ENCODE data around the gene RHOBTB3. TPM values are rescaled to one million over a fixed set of nuclear protein-coding genes. Genes with fewer than 3 reads are reported as not detected.

Gene RHOBTB3
- total RNA-seq, 2 donors from 2014 or later: 56.2 to 89.9 TPM

DNA sequence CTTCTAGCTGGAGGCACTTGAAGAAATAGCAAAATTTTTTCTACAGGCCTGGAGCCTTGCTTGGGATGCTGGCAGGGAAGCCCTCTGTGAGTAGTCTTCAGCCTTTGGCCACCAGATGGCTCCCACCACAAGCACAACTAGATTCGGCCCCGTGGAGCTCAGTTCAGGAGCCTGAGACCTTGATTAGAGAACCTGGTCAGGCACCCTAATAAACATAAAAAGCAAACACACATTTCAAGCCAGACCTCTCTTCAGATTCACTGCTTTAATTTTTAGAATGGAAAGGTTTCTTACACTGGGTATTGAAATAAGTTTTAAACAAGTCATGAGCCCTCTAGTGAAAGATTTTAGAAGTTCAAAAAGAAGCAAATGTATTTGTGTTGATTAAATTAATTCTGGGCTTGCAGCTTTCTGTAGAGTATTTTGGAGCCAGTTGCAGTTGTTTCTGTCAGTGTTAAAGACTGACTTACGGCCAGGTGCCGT is 50.0 kb downstream of the RHOBTB3 start:
- peak; percentile 78 to 93 for TF ChIP-seq CTCF (IDR thresholded peaks at IDR 0.05)
- no peak overlapping the region for H3K4me3 ChIP-seq

DNA sequence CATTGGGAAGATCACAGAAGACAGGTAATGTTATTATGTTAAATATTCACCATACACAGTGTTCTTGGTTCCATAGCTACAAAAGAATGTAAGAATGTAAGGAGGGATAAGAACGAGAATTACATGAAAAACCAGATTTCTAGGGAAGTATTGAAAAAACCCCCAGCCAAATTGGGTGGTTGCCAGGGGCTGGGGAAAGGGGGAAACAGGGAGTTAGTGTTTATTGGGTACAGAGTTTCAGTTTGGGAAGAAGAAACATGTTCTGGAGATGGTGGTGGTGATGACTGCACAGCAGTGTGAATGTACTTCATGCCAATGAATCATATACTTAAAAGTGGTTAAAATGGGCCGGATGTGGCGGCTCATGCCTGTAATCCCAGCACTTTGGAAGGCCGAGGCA is 51.0 kb downstream of the RHOBTB3 start:
- peaks cover 0 to 24% of the 10 kb centered on the region in 2 donors for H3K4me1 ChIP-seq
- TF ChIP-seq CTCF (IDR thresholded peaks at IDR 0.05): no peak
- peaks cover 13% of the 10 kb centered on the region for H3K36me3 ChIP-seq
- DNase-seq (ENCODE audit: low spot score): no peak
- no peak overlapping the region for H3K27ac ChIP-seq
- no peaks in the 10 kb centered on the region for H3K9me3 ChIP-seq
- H3K4me3 ChIP-seq: no peak overlapping the region
- no peaks in the 10 kb centered on the region for H3K27me3 ChIP-seq

More for the DNA sequence above, 50.0 kb downstream of the RHOBTB3 start:
- peak; percentile 85 for DNase-seq (ENCODE audit: low spot score)
- Histone ChIP-seq H3K27me3 (no peaks in the 10 kb centered on the region), H3K9me3 (no peaks in the 10 kb centered on the region), H3K27ac (peak overlapping the region; percentile 57 to 68), H3K4me1 (peaks cover 0 to 24% of the 10 kb centered on the region in 2 donors), H3K36me3 (peaks cover 13% of the 10 kb centered on the region)

DNA sequence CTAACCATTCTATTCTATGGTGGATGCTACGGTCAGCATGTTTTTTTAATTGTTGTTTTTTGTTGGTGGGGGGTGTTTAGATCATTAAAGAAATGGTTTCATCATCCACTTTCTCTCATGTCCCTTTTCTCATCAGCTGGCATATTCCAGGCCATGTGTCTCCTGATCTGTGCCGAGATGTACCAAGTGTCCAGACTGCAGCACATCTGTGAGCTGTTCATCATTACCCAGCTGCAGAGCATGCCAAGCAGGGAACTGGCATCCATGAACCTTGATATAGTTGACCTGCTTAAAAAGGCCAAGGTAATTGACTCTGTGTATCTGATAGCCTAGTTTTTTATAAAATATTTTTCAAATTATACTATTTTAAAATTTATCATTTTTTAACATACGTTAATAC is 52.5 kb downstream of the RHOBTB3 start:
- Histone ChIP-seq H3K9me3 (no peaks in the 10 kb centered on the region), H3K36me3 (peaks cover 23% of the 10 kb centered on the region), H3K27ac (peak overlapping the region in 1 of 2 donors; percentile 11), H3K4me3 (no peak overlapping the region), H3K27me3 (no peaks in the 10 kb centered on the region), H3K4me1 (peaks cover 0 to 23% of the 10 kb centered on the region in 2 donors)
- DNase-seq (ENCODE audit: low spot score): no peak
- TF ChIP-seq CTCF (IDR thresholded peaks at IDR 0.05): no peak

DNA sequence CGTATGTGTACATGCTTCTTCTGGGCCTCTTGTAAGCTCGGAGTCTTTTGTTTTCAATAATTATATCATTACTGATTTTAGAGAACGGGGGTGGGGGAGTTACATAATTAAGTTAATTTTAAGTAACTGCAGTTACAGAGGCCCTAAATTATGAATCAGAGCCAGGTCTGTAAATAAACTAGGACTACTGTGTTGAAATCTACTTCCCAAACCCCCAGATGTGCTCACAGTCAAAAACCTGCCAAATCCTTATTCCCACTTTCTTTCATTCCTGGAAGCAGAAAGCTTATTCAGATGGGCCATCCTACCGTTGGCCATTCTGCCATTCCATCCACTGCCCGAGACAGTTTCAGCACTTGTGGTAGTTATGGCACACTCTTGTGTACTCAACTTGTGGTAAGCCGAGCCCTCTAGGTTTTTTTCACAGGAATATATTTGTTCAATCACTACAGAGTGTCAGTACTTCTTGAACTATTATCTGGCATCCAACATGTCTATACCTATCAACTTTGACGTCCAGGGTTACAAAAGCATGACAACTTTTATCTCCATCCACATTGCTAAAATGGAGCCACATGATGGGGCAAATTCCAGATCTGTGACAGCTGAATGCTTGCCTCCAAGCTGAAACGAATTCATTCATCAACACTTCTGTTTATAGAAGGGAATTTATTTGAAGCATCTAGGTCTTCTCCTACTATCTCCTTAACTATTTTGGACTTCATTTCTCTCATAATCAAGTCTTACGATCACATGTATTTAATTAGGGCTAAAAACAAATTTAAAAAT is 53.6 kb downstream of the RHOBTB3 start:
- no peaks in the 10 kb centered on the region for H3K27me3 ChIP-seq
- H3K9me3 ChIP-seq: no peaks in the 10 kb centered on the region
- H3K4me1 ChIP-seq: peaks cover 0 to 13% of the 10 kb centered on the region in 2 donors
- H3K36me3 ChIP-seq: peaks cover 28% of the 10 kb centered on the region
- H3K27ac ChIP-seq: peak overlapping the region in 1 of 2 donors; percentile 11
- DNase-seq (ENCODE audit: low spot score): no peak
- TF ChIP-seq CTCF (IDR thresholded peaks at IDR 0.05): no peak
- H3K4me3 ChIP-seq: no peak overlapping the region

DNA sequence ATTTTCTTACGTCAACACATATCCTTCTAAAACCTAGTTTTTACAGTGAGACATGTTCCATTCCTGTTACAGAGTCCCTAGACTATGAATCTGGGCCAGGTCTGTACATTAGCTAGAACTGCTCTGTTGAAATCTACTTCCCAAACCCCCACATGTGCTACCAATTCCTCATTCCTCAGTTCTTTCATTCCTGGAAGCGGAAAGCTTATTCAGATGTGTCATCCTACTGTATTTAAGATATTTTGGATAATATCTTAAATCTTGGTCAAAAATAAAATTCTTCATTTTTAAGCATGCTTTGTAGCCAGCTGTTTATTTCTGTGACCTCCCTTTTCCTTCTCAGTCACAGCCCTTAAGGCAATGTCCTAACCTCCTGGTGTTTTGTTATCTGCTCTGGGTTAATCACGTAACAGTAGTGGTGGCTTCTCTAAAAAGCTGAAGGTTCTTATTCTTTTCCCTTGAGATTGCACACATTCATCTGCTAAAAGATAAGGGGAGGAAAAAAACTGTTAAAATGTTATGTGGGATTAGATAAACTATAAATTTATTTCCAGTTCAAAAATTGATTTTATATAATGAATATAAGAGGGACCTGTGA is 55.8 kb downstream of the RHOBTB3 start:
- no peak for DNase-seq (ENCODE audit: low spot score)
- H3K27ac ChIP-seq: no peak overlapping the region
- peaks cover 38% of the 10 kb centered on the region for H3K36me3 ChIP-seq
- H3K4me1 ChIP-seq: no peaks in the 10 kb centered on the region
- no peak for TF ChIP-seq CTCF (IDR thresholded peaks at IDR 0.05)
- no peaks in the 10 kb centered on the region for H3K27me3 ChIP-seq
- no peaks in the 10 kb centered on the region for H3K9me3 ChIP-seq
- no peak overlapping the region for H3K4me3 ChIP-seq
